Measurements from ENCODE around the gene LNX2. TPM values are rescaled to one million over a fixed set of nuclear protein-coding genes. Genes with fewer than 3 reads are reported as not detected.

LNX2 gene
- total RNA-seq, 1 donor from 2014 or later: 4.7 TPM

DNA sequence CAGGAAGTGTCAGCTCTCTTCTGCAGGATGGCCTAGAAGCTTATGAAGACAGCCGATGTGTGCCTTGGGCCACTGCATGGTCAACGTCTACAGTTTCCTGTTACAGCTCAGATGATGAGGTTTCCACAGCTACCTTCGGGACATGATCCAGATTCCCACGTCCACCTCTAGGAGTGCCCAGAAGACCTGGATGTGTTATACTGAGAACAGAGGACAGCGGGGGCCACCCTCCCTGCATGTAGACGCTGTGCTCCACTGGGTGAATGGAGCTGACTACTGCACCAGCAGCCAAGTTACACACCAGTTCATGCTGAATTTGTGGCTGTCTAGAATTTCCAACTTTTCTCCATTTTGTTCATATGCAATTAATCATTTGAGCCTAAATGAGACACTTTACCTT, 91.4 kb downstream of the LNX2 start:
- no peak overlapping the region for H3K4me3 ChIP-seq (ENCODE audit: low read depth, low read length)
- DNase-seq (ENCODE audit: low read depth): no peak
- TF ChIP-seq, protein P1, sequence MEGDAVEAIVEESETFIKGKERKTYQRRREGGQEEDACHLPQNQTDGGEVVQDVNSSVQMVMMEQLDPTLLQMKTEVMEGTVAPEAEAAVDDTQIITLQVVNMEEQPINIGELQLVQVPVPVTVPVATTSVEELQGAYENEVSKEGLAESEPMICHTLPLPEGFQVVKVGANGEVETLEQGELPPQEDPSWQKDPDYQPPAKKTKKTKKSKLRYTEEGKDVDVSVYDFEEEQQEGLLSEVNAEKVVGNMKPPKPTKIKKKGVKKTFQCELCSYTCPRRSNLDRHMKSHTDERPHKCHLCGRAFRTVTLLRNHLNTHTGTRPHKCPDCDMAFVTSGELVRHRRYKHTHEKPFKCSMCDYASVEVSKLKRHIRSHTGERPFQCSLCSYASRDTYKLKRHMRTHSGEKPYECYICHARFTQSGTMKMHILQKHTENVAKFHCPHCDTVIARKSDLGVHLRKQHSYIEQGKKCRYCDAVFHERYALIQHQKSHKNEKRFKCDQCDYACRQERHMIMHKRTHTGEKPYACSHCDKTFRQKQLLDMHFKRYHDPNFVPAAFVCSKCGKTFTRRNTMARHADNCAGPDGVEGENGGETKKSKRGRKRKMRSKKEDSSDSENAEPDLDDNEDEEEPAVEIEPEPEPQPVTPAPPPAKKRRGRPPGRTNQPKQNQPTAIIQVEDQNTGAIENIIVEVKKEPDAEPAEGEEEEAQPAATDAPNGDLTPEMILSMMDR (conservative IDR thresholded peaks at IDR 0.05; ENCODE audit: low read depth, low read length): no peak

DNA sequence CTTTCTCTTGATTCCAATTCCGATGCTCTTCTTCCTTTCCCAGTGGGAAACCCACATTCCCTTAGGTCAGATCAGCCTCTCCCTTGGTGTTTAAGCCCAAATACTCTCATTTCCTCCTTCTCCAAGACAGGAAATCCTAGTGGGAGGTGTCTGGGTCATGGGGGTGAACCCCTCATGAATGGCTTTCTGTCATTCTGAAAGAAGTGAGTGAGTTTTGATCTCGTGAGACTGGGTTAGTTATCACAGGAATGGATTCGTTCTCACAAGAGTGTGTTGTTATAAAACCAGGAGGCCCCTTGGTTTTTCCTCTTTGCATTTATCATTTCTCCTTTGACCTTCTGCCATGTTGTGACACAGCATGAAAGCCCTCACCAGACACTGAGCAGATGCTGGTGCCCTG, 93.8 kb downstream of the LNX2 start:
- DNase-seq (ENCODE audit: low read depth): no peak
- TF ChIP-seq, protein P1 (conservative IDR thresholded peaks at IDR 0.05; ENCODE audit: low read depth, low read length): no peak
- H3K4me3 ChIP-seq (ENCODE audit: low read depth, low read length): no peak overlapping the region

DNA sequence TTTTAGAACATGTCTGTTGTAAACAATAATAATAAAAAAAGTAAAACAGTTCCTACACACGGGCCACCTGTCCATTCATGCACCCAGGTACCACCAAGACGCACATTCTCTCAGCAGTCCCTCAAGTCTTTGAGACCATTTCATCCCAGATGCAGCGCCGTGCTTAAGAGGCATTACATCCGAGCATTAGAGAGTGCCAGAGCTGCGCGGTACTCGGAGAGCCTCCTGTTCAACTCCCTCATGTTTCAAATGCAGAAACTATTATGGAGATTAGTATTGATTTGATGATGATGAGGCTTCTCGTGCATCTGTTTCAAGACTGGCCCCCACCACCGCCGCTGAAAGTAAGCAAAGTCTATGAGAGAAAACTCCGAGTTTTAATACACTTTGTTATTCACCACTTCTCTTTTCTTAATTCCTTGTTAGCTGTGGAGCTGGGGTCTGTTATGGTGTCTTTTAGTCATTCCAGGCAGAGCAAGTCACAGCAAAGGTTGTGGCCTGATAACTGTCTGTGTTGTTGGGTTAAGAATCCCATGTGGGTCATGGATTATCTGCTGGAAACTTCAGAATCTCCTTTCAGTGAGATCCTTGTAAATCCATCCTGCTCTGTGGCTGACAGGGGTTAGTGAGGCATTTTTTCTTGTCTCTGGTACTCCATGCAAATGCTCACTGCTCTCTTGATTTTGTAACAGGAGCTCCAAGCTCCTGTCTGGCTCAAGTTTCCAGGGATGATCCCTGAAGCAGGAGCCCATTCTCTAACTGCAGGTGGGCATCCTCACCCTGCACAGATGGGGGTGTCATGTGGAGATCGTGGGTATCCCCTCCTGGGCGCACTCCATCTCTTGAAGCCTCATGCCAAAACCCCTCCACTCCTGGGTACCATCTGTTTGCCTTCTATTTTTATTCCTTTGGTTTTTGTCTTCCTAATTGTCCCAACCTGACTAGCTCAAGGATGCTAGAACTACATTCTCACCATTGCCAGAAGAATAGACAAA, 95.1 kb downstream of the LNX2 start:
- no peak overlapping the region for H3K4me3 ChIP-seq (ENCODE audit: low read depth, low read length)
- TF ChIP-seq, protein P1 (conservative IDR thresholded peaks at IDR 0.05; ENCODE audit: low read depth, low read length): no peak
- DNase-seq (ENCODE audit: low read depth): no peak

DNA sequence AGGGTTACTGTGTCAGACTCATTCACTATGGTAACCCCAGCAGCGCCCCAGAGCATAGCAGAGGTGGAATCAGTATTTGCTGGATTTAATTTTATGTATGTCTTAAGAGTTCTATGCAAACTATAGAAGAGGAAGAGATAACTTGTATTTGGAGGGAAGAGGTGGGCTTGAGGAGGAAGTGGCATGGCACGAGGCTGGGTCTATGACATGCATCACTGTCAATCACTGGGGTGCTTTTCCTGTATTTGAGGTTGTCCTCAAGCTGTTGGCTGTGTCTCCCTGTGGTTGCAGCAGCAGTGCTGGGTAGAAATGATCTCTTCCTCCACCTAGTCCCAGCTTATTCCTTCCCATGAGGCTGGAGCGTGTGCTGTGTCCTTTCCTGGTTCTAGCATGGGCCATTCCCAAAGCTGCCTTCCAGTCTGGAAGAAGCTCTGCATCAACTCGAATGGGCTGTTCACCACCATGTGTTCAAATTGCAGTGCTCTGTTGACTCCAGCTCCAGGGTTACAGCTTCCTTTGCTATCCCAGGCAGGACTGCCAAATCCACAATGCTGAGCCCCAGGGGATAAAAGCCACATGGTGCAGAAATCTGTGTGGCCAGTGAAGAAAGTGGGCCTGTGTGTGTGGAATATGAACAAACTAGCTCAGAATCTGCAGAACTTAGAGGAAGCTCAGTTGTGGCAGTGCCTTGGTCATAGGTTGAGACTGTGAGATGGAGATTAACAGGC, 96.8 kb downstream of the LNX2 start:
- TF ChIP-seq, protein P1 (conservative IDR thresholded peaks at IDR 0.05; ENCODE audit: low read depth, low read length): no peak
- no peak for DNase-seq (ENCODE audit: low read depth)
- no peak overlapping the region for H3K4me3 ChIP-seq (ENCODE audit: low read depth, low read length)

DNA sequence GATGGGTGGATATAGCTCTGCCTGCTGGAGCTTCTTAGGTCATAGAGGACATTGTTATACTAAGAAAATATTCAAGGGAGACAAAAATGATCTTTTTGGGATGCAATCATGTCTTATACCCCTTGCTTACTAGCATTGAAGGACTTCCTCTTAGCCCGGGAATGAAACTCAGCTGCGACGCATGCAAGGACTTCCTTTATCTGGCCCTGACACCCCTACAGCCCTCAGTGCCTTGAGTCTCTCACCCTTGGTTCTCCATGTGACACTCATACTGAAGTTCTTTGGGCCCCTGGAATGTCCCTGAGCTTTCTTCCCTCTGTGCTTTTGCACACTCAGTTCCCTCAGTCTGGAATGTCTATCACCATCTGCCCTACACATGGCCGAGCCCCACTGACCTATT, 97.5 kb downstream of the LNX2 start:
- no peak overlapping the region for H3K4me3 ChIP-seq (ENCODE audit: low read depth, low read length)
- DNase-seq (ENCODE audit: low read depth): no peak
- TF ChIP-seq, protein P1 (conservative IDR thresholded peaks at IDR 0.05; ENCODE audit: low read depth, low read length): no peak

DNA sequence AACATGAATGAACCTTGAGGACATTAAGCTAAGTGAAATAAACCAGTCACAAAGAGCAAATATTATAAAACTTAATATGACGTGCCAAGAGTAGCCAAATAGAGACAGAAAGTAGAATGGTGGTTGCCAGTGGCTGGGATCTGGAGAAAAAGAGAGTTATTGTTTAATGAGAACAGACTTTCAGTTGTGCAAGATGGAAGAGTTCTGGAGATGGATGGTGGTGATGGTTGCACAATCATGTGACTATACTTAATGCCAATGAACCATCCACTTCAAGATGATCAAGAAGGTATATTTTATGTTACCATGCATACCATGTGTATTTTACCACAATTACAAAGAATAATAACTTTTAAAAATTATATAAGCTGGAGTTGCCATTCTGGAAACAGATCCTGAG, 104.2 kb downstream of the LNX2 start:
- DNase-seq (ENCODE audit: low read depth): no peak
- TF ChIP-seq, protein P1 (conservative IDR thresholded peaks at IDR 0.05; ENCODE audit: low read depth, low read length): no peak
- H3K4me3 ChIP-seq (ENCODE audit: low read depth, low read length): no peak overlapping the region

All from epithelial cell of proximal tubule (primary cell).